SHP77 (cell line): ENCODE measurements around the gene FUS.
"Not testable (repeated sequence)": the region's sequence is repeated elsewhere in the genome, so short reads cannot be mapped to it uniquely, and the experiment has no call there.

Source experiments
- DNase-seq, 2 experiments: peaks; one replicate each; lab custom pipeline; 2025; lab: John Stamatoyannopoulos, UW

FUS gene

GRCh38 chr16:31143694-31144148 is 36.2 kb upstream of the FUS start:
- DNase-seq: no peak

- DNase-seq: not testable (repeated sequence)
Observed at GRCh38 chr16:31144418-31144817, 35.5 kb upstream of the FUS start.

GRCh38 chr16:31145398-31145990 is 34.4 kb upstream of the FUS start:
- DNase-seq: no peak

- DNase-seq: no peak
Observed at GRCh38 chr16:31147574-31147973, 32.4 kb upstream of the FUS start.

- no peak for DNase-seq
Observed at GRCh38 chr16:31148281-31148728, 31.6 kb upstream of the FUS start.

- DNase-seq: no peak
Observed at GRCh38 chr16:31148896-31149295, 31.0 kb upstream of the FUS start.

GRCh38 chr16:31149332-31149731 is 30.6 kb upstream of the FUS start:
- no peak for DNase-seq

GRCh38 chr16:31149894-31150890 is 29.7 kb upstream of the FUS start, which contains the start of gene PRSS36:
Gene PRSS36, minus strand, starts transcription at chr16:31150066. Its CDS starts 31 bp downstream, at chr16:31150035.
- no peak for DNase-seq

GRCh38 chr16:31150976-31151375 is 29.0 kb upstream of the FUS start:
- DNase-seq: not testable (repeated sequence)

GRCh38 chr16:31157136-31157535 is 22.8 kb upstream of the FUS start:
- no peak for DNase-seq

- DNase-seq: no peak
Observed at GRCh38 chr16:31167315-31167714, 12.6 kb upstream of the FUS start.

GRCh38 chr16:31168848-31169247 is 11.1 kb upstream of the FUS start:
- DNase-seq: no peak

- not testable (repeated sequence) for DNase-seq
Observed at GRCh38 chr16:31170048-31170447, 9.9 kb upstream of the FUS start.

- DNase-seq: no peak
Observed at GRCh38 chr16:31177136-31177535, 2.8 kb upstream of the FUS start.

- DNase-seq: no peak
Observed at GRCh38 chr16:31179219-31179746, 656 bp upstream of the FUS start.

- no peak for DNase-seq
Observed at GRCh38 chr16:31181102-31181830, 1.3 kb downstream of the FUS start.

GRCh38 chr16:31182391-31182790 is 2.5 kb downstream of the FUS start:
- no peak for DNase-seq

GRCh38 chr16:31183432-31184428 is 3.8 kb downstream of the FUS start:
- no peak for DNase-seq

- DNase-seq: no peak
Observed at GRCh38 chr16:31184888-31185287, 4.9 kb downstream of the FUS start.

- DNase-seq: no peak
Observed at GRCh38 chr16:31185339-31185738, 5.4 kb downstream of the FUS start.

GRCh38 chr16:31186176-31186575 is 6.2 kb downstream of the FUS start:
- DNase-seq: no peak
